HG03060 (cell line): Measurements from ENCODE around the gene SLC39A3.
"Not testable (repeated sequence)": the region's sequence is repeated elsewhere in the genome, so short reads cannot be mapped to it uniquely, and the experiment has no call there.

ENCODE experiments used
- ATAC-seq: cut with Tn5 transposase; IDR thresholded peaks from one replicate; pipeline ENCODE4 v1.9.1; 2021; ENCODE audit warnings: low read depth, moderate number of reproducible peaks; ENCODE audit not compliant: unreplicated experiment

The SLC39A3 gene

DNA sequence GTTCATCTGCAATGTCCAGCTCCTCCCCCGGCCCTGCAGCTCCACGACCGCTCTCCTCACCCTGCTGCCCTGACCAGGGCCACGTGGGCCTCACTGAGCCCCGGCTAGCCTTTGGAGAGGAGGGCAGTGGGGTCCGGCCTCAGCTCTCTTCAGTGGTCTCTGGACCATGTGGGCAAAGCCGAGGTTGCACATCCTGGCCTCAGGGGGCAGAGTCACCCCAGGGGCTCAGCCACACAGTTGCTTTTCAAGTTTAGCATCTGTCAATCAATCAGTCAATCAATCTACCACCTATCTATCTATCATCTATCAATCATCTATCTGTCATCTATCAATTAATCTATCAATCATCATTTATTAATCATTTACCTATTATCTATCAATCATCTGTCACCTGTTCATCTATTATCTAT is 15.7 kb downstream of the SLC39A3 start:
- no peak for ATAC-seq

DNA sequence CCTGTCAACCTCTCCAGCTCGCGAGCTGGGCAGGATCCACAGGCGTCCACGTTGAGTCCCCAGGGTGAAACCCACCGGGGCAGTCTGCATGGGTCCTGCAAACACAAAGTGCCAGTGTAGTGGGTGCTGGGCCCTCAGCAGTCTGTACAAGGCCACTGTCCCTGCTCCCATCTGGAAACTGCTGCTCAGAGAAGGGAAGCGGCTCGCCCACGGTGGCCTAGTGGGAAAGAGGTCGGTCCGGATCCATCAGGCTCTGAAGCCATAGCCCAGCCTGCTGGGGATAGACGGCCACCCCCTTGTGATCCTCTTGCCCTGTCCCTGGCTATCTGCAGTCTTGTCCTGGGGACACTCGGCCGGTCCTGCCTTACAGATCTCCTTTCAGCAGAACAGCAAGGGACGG is 16.1 kb downstream of the SLC39A3 start:
- ATAC-seq, result no peak

DNA sequence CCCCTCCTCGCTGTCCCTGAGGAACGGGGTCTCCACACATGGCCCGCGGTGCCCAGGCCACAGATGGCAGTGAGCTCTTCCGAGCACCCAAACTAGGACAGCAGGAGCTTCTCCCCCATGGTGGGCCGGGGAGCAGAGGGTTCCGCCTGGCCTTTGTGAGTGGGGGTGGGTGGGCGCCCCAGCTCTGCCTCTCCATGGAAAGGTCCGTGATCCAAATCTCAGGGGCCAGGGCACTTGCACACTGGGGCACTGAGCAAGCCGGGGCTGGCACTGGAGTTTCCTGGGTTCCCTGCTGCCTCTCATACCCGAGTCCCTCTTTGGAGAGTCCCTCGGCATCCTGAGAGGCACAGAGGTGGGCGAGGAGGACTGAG is 16.5 kb downstream of the SLC39A3 start:
- no peak for ATAC-seq

DNA sequence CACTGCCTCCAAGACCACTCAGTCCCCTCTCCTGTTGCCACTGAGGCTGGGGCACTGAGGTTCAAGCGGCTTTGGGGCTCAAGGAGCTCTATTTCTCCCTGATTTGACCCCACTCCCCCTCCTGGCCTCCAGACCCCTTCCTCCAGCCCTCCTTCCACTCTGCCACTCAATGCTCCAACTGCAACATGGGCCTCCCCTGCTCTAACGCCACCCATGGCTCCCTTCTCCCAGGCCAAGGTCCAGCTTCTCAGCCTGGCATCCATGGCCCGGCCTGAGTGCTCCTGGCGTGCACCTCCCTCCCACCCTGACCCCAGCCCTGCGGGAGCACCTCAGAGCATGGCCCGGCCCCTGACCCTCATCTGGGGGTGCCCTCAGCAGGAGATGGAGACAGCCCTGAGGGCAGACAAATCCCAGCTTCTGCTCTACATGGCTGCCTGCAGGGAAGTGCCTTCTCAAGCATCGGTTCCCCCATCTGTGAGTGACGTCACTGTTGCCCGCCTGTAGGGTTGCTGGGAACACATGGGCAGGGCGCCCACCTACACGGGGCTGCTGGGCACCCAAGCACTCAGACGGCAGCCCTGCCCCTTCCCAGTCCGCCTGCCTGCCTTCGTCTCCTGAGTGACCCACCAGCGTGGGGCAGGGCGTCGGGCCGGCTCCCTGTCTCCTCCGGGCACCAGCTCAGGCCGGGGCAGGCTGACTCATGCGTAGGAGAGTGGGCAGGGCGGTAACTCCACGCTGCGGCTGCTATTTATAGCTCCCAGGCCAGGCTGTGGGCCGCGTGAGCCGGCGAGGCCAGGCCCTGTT is 17.1 kb downstream of the SLC39A3 start:
- no peak for ATAC-seq

DNA sequence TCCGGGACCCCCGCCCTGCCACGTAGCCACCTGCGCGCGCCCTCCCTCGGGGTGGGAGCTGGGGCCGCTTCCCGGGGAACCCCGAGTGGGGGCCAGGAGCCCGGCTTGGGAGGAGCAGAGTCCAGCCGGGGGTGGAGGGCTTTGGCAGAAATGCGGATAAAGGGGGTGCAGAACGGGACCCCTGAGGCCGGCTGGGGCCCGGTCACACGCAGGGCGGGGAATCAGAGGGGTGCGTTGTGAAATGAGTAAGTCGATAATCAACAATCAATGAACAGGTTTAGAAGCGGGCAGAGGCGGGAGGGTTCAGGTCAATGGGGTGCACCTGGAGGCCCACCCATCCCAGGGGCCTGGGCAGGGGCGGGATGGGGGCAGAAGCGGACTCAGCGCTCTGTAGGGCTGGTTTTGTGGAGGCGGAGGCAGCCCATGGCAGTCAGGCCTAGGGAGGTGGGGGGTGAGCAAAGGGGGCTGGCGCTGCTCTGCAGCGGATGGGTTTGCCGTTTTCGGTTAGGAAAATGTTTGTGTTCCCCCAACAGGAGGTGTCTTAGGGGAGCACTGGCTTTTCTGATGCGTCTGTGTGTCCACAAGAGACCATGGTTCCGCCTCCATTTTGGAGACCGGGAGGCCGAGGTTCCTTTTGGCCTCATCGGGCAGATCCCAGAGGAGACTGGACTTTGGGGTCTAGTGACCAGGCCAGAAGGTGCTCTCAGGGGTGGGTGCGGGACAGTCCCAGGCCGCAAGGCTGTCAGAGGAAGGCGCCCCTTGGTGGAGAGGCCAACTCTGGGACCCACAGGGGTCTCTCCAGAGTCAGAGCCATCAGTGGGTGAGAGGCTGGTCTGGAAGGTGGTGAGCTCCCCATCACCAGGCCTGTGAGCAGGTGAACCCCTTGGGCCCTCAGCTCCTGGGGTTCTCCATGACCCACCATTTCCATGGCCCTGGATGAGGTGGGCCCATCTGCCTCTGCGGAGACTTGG is 18.0 kb downstream of the SLC39A3 start:
- ATAC-seq, result no peak

DNA sequence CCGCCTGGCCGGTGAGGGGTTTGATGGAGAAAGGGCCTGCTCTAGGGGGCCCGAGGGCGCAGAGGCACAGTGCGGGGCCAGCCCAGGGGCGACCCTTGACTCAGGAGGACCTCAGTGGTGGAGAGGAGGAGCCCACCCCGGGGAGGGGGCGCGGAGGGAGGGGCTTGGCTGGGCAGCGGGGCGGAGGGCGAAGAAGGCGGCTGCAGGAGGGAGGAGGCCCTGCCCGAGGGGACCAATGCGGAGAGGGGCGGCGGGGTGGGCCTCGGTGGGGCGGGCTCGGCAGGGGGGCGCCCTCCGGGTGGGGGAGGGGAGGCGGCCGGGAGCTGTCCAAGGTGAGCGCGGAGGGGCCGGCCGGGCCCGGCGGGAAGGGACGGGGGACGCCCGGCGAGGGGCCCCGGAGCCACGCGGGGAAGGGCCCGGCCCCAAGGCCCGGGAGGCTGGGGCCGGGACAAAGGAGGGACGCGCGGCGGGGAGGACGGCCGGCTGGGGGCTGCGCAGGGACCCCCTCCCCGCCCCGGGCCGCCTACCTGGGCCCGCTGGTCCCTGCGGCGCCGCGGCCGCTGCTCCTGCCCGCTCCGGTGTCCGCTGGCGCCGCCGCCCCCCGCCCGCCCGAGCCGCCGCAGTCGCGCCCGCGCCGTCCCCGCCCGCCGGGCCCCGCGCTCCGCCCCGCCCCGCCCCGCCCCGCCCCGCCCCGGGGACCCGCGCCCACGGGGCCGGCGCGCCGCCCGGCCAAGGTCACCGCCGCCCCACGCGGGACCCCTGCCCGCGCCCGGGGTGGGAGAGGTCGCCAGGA is 18.8 kb downstream of the SLC39A3 start, which contains the start of gene DIRAS1:
Gene DIRAS1, minus strand, starts transcription at position 596 of the 793 bp plus-strand sequence. CDS start 3,566 bp downstream, outside the sequence.
- ATAC-seq, result no peak

DNA sequence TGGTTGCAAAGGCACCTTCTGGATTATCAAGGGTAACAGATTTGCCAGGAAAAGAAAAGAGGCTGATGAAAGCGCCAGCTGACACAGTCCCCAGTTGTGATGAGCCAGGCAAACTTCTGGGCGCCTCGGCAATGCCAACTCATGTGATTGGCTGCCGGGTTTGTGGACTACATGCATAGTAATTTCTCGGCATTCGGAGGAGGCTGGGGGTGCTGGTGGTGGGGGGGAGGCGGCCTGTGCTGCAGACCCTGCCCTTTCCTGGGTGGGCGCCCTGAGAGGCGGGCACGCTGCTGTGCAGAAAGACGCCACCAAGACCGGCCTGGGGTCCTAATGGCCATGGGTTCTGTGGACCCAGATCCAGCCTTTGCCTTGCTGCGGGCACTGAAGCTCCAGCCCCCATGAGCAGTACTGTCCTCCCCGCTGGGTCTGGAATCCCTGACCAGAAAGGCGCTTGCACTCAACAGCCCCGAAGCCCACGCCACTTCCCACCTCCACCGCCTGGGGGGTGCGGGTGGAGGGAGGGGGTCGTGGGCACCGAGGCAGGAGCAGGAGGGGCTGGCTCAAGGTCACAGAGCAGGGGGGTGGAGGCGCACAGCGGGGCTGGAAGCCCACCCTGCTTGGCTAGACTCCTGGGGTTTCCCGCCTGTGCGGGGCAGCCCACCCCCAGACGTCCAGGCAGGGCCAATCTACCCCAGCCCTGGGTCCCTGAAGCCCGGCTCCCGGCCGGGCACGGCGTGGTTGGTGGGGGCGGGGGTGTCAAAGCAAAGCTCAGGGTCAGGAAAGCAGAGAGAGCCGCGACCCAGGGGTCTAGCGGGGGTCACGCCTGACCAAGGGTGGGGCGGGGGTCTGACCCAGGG is 19.7 kb downstream of the SLC39A3 start:
- ATAC-seq, result no peak

DNA sequence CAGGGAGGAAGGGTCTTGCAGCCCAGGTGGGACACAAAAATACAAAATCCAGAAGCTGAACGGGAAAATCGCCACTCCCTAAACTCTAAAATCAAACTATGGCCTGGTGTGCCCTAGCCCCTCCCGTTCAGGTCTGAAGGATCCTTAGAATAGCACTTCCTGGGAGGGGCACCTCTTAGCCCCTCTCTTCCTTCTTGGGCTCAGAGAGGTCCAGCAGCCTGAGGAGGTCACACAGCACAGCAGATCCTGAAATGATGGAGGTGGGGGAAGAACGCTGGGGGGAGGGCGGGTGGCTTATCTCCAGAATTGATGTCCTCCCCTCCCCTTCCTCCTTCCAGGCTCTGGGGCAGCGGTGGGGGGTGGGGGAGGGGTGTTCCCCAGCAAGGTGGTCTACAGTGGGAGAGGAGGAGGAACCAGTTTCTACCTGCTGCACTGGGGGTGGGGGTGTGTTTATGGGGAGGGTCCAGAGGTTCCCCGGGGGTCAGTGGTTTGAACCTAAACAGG is 20.5 kb downstream of the SLC39A3 start:
- no peak for ATAC-seq

DNA sequence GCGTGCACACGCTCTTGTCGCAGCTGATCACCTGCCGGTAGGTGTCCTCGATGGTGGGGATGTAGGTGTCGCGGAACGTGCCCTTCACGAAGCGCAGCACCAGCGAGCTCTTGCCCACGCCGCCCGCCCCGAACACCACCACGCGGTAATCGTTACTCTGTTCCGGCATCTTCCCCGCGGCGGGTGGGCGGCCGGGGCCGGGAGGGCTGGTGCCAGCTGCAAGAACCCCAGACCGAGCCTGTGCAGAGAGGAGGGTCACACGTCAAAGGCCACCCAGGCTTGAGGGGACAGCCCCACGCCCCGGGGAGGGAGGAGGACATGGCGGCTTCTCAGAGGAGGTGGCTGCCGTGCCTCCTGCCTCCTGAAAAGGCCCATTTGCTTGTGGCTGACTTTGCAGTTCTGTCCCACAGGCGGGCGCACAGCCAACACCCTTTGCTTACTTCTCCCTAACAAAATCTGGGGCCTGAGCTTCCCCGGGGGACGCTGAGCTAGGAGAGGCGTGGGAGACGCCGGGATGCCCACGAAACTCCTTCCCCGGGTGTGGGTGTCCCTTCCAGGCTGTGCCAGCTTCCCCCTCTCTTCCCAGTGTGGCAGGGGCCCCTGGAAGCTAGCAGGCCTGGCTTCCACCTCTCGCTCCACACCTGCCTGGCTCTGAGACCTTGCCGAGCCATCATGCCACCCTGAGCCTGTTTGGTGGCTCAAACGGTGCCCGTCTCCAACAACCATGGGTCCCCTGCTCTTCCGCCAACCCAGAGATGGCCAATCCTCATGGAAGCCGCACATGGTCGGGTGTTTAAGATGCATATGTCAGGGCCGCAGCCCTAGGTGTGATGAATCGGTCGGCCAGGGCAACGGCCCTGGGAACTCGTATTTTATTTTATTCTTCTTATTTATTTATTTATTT is 21.9 kb downstream of the SLC39A3 start:
- ATAC-seq, result no peak

DNA sequence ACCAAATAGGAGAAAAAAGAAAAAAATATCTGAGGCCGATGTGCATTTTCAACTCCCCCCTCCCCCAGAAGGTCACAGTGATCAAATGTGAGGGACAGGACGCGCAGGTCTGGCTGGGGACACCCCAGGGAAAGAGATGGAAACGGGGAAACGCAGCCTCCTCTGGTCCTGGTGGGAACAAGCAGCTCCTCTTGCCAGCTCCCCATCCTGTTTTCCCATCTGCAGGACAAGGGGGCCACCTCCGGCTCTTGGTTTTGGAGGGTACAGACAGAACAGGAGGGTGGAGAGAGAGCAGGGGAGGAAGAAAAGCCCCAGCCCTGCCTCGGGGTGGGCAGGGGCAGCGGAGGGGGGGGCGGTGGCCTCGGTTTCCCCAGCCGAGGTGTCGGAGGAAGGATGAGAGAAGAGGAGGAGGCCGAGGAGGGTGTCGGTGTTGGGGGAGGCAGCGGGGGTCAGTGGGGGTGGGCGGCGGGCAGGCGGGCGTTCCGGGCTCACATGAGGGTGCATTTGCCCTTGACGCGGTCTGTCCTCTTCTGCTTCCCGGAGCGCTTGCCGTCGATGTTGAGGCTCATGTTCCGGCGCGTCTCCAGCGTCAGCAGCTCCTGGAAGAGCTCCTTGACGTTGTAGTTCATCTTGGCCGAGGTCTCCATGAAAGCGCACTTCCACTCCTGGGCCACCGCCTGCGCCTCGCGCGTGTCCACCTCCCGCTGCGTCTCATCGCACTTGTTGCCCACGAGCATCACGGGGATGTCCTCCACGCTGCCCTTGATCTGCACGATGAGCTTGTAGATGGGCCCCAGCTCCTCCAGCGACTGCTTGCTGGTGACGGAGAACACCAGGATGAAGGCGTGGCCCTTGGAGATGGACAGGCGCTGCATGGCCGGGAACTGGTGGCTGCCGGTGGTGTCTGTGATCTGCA is 22.8 kb downstream of the SLC39A3 start:
- ATAC-seq, result no peak

DNA sequence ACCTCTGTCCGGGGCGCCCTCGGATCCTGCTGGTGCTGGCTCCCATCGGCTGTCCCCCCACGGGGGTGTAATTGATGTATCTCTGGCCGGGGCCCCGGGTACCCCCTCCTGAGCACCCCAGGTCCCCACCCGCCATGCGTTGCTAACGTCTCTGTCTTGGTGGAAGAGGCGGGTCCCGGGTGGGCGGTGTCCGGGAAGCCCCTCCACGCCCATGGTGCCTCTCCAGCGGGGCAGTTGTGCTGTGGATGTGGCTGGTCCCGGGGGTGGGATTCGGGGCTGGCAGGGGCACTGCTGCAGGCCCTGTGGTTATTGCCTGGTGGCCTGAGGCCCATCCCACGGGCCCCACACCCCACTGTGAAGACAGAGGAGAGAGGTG is 23.6 kb downstream of the SLC39A3 start:
- ATAC-seq, result no peak

DNA sequence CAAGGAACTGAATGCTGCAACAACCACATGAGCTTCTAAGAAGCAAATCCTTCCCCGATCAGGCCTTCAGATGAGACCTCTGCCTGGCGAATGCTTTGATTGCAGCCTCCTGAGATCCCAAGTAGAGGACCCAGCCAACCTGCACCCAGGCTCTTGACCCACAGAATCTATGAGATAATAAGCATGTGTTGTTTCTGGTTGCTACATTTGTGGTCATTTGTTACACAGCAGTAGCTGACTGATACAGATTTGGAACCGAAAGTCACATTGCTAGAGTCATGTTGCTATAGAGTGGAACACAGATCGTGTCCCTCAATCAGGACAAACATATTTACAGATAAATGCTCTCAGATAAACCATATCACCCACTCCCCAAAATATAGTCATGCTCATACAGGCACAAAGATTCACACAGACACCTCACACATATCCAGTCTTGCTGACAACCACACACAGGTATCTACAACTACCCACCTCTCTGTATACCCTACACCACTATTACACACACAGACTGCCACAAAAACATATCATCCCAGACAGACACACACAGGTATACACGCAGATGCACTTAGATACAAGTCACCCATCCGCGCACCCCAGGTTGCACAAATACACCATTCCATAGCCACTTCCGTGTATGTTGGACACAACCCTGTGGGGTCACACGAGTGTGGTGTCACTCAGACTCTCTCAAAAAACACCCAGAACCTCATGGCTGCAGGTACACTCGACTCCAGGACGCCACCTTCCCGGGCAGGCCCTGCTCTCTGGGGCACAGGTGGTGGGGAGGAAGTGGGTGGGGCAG is 24.1 kb downstream of the SLC39A3 start:
- ATAC-seq, result no peak

DNA sequence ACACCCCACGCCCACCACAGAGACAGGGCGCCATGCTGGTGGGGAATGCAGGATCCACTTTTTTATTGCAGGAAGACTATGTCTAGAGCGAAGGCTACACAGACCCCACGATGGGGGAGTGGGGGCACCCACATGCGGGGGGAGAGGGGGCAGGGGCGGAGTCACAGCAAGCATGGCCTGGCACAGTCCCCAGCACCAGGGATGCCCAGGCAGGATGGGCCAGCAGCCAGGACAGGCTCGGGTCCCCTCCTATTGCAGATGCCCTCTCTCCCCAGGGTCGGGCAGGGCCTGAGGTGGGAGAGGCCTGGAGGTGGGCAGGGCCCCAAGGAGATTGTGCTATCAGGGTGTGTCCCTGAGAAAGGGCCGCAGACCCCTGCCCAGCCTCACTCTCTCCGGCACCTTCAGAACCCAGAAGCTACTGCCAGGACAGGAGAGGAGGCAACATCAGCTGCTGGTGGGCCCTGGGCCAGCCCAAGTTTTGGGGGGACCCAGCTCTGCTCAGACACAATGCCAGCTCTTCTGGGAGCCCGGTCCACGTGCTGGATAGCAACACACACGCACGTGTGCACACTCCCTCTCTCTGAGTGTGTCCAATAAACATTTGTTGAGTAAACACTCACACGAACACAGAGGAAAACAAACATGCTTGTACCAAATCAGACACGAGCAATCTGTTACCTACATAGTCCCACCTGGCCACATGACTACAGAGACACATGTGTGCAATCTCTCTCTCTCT is 25.1 kb downstream of the SLC39A3 start:
- ATAC-seq, result no peak

DNA sequence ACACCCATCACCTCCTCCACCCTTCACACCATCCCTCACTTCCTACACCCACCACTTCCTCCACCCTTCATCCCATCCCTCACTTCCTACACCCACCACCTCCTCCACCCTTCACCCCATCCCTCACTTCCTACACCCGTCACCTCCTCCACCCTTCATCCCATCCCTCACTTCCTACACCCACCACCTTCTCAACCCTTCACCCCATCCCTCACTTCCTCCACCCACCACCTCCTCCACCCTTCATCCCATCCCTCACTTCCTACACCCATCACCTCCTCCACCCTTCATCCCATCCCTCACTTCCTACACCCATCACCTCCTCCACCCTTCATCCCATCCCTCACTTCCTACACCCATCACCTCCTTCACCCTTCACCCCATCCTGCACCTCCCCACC is 25.7 kb downstream of the SLC39A3 start:
- not testable (repeated sequence) for ATAC-seq

DNA sequence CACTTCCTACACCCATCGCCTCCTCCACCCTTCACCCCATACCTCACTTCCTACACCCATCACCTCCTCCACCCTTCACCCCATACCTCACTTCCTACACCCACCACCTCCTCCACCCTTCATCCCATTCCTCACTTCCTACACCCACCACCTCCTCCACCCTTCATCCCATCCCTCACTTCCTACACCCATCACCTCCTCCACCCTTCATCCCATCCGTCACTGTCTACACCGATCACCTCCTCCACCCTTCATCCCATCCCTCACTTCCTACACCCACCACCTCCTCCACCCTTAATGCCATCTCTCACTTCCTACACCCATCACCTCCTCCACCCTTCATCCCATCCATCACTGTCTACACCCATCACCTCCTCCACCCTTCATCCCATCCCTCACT is 26.6 kb downstream of the SLC39A3 start:
- not testable (repeated sequence) for ATAC-seq

DNA sequence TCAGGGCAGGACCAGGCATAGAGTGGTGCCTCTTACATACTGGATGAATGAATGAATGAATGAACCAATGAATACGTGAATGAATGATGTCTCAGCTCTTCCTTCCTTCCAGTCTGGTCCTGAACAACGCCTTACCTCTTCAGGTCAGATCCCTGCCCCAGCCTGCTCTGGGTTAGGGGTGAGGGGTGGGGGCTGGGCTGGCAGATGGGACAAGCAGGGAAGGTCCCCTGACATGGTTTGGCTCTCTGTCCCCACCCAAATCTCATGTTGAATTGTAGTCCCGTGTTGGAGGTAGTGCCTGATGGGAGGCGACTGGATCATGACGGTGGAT is 28.0 kb downstream of the SLC39A3 start:
- ATAC-seq, result no peak
